MM.1S (cell line): ENCODE data around the gene COL21A1.

Experiments
- DNase-seq: peaks from one replicate; pipeline ENCODE4 v3.0.0-alpha.2; 2015
- H2AFZ ChIP-seq: fragments of 300-600 bp; sonication (generic); 2 replicates; pipeline ENCODE4 v1.6.0; 2016; ENCODE audit warnings: antibody characterized with exemption, low read length
- H3F3A ChIP-seq: fragments of 300-600 bp; sonication (generic); 2 replicates; pipeline ENCODE4 v1.6.1; 2016; ENCODE audit warnings: mild to moderate bottlenecking, antibody characterized with exemption, low read length, moderate library complexity, mixed read lengths; ENCODE audit not compliant: insufficient read depth
- H3K27ac ChIP-seq: fragments of 300-600 bp; sonication (generic); 2 replicates; pipeline ENCODE4 v1.5.1; 2016; ENCODE audit warnings: mild to moderate bottlenecking, low read length
- H3K27me3 ChIP-seq: fragments of 300-600 bp; sonication (generic); replicated peaks from 2 replicates; pipeline ENCODE4 v1.6.0; 2016; ENCODE audit warnings: low read length; ENCODE audit not compliant: insufficient read depth
- H3K36me3 ChIP-seq: fragments of 300-600 bp; sonication (generic); replicated peaks from 2 replicates; pipeline ENCODE4 v1.6.1; 2016; ENCODE audit warnings: mild to moderate bottlenecking, low read length, mixed read lengths; ENCODE audit not compliant: insufficient read depth
- H3K4me1 ChIP-seq: fragments of 300-600 bp; sonication (generic); 2 replicates; pipeline ENCODE4 v1.6.1; 2016; ENCODE audit warnings: low read length, mixed read lengths
- H3K4me2 ChIP-seq: fragments of 300-600 bp; sonication (generic); 2 replicates; pipeline ENCODE4 v1.6.0; 2016; ENCODE audit warnings: low read depth, low read length
- H3K4me3 ChIP-seq: fragments of 300-600 bp; sonication (generic); 2 replicates; pipeline ENCODE4 v1.5.1; 2016; ENCODE audit warnings: low read length, mixed read lengths
- H3K79me2 ChIP-seq: fragments of 300-600 bp; sonication (generic); 2 replicates; pipeline ENCODE4 v1.6.1; 2016; ENCODE audit warnings: mixed run types, low read length, mixed read lengths
- H3K9ac ChIP-seq: fragments of 300-600 bp; sonication (generic); 2 replicates; pipeline ENCODE4 v1.6.1; 2016; ENCODE audit warnings: low read length, mixed read lengths
- H3K9me2 ChIP-seq: fragments of 300-600 bp; sonication (generic); replicated peaks from 2 replicates; pipeline ENCODE4 v1.6.1; 2016; ENCODE audit warnings: mild to moderate bottlenecking, low read length, mixed read lengths; ENCODE audit not compliant: insufficient read depth
- H3K9me3 ChIP-seq: fragments of 300-600 bp; sonication (generic); replicated peaks from 2 replicates; pipeline ENCODE4 v1.6.1; 2016; ENCODE audit warnings: mild to moderate bottlenecking, low read length, mixed read lengths; ENCODE audit not compliant: insufficient read depth
- H4K20me1 ChIP-seq: fragments of 300-600 bp; sonication (generic); 2 replicates; pipeline ENCODE4 v1.6.1; 2016; ENCODE audit warnings: mild to moderate bottlenecking, low read length, moderate library complexity, mixed read lengths; ENCODE audit not compliant: insufficient read depth
- EZH2 ChIP-seq: fragments of 300-600 bp; sonication (generic); optimal IDR thresholded peaks from 2 replicates; pipeline ENCODE3; 2017; ENCODE audit warnings: low read depth, mild to moderate bottlenecking, antibody characterized with exemption, low read length, mixed read lengths
- EZH2phosphoT487 ChIP-seq: fragments of 300-600 bp; sonication (generic); IDR thresholded peaks from 2 replicates; pipeline ENCODE4 v1.6.1; 2018; ENCODE audit warnings: antibody characterized with exemption, low read length
- TF ChIP-seq, protein P1 (sequence below): fragments of 300-600 bp; sonication (generic); IDR thresholded peaks from 2 replicates; pipeline ENCODE4 v1.5.1; 2016; ENCODE audit warnings: antibody characterized with exemption, low read length, mixed read lengths

The COL21A1 gene

DNA sequence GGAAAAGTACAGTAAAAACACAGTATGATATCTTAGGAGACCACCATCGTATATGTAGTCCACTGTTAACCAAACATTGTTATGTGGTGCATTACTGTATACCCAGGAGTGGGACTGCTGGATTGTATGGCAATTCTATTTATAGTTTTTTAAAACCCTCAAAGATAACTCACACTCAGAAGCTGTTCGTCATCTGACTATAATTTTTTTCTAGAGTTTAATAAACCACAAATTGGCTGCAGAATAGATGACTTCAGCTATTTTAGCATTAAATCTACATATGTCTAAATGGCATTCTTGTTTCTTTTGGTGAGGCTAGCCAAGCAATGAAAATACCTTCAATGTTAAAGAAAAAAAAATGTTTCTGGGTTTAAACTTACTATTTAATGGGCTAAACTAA, 237.7 kb downstream of the COL21A1 start:
- Histone ChIP-seq H3K9me2 (no peaks in the 10 kb centered on the region), H3K27ac (no peak overlapping the region), H3F3A (no peaks in the 10 kb centered on the region), H3K4me2 (no peak overlapping the region), H4K20me1 (no peaks in the 10 kb centered on the region), H3K4me3 (no peak overlapping the region), H3K9ac (no peak overlapping the region), H3K4me1 (no peaks in the 10 kb centered on the region), H3K79me2 (no peaks in the 10 kb centered on the region), H3K36me3 (no peaks in the 10 kb centered on the region), H3K27me3 (no peaks in the 10 kb centered on the region), H2AFZ (no peak overlapping the region), H3K9me3 (no peaks in the 10 kb centered on the region)
- TF ChIP-seq, protein P1, sequence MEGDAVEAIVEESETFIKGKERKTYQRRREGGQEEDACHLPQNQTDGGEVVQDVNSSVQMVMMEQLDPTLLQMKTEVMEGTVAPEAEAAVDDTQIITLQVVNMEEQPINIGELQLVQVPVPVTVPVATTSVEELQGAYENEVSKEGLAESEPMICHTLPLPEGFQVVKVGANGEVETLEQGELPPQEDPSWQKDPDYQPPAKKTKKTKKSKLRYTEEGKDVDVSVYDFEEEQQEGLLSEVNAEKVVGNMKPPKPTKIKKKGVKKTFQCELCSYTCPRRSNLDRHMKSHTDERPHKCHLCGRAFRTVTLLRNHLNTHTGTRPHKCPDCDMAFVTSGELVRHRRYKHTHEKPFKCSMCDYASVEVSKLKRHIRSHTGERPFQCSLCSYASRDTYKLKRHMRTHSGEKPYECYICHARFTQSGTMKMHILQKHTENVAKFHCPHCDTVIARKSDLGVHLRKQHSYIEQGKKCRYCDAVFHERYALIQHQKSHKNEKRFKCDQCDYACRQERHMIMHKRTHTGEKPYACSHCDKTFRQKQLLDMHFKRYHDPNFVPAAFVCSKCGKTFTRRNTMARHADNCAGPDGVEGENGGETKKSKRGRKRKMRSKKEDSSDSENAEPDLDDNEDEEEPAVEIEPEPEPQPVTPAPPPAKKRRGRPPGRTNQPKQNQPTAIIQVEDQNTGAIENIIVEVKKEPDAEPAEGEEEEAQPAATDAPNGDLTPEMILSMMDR = no peak
- TF ChIP-seq EZH2phosphoT487 (no peak), EZH2 (no peak)
- DNase-seq = no peak
